ENCODE results near the gene SIM2.

DNA sequence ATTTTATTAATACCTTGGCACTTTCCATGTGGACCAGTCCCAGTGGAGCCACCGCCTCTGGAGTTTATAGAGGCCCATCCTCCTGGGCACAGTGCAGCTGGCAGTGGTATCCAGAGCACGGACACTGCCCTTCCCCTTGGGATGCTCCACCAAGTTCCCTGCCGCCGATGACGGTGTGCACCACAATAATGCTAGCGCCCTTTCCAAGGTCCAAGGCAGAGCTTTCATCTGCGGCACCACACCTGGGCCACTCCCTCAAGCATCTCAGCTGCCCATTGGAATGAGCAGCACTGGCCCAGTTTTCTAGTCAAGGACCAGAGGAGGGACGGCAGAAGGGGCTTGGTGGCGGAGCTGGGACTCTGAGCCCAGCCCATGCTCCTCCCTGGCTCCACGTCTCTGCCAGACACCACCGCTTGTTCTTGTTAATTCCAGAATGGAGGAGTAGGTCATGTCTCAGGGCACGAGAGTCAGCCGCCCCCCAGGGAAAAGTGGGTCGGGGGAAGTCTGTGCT is 24.5 kb downstream of the SIM2 start:
- TF ChIP-seq CTCF (conservative IDR thresholded peaks at IDR 0.05; ENCODE audit: low read length) (no peak), EZH2phosphoT487 (IDR thresholded peaks at IDR 0.05; ENCODE audit: borderline replicate concordance, low read depth, low read length) (no peak)

All from OCI-LY7 (cell line).